ENCODE measurements around the gene RPS6KA5. TPM values are rescaled to one million over a fixed set of nuclear protein-coding genes. Genes with fewer than 3 reads are reported as not detected.
"Not testable (repeated sequence)": the region's sequence is repeated elsewhere in the genome, so short reads cannot be mapped to it uniquely, and the experiment has no call there.

The RPS6KA5 gene
- total RNA-seq, 5 donors from 2014 or later (not counting 1 experiment from before 2014, with no cell fraction given), result 28.8 to 39.8 (median 35.3) TPM

DNA sequence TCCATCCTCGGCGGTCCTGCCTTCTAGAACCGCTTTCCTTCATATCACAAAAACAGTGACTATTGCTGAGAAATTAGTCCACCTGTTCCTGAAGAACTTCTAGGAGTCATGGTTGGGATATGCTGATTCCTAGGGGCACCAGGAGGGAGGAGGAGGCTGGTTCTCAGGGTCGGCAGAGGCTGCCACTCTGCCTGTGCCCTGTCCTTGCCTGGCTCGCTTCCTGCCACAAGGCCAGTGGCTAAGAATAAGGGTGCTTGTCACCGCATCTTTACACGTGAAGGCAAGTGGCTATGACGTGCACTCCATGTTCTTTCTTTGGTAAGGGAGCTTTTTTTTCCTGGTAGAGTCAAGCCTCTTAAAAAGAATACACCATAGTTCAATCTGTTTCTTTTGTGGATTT is 34.7 kb upstream of the RPS6KA5 start:
- H3K4me3 Mint-ChIP-seq, result no peak overlapping the region
- peaks cover 0 to 4% of the 10 kb centered on the region in 2 experiments for H3K27me3 ChIP-seq (replicated peaks in 1 of 2; ENCODE audit: control insufficient read depth in 2 of 2, extremely low read depth in 1 of 2, insufficient read depth in 2 of 2, low read length in 1 of 2)
- 93% methylated on average over 2 of the region's 8 CpGs for WGBS (ENCODE audit: insufficient coverage)
- H3K36me3 ChIP-seq (ENCODE audit: control insufficient read depth in 2 of 2, extremely low read depth in 1 of 2, insufficient read depth in 1 of 2, low read length in 1 of 2), result no peaks in the 10 kb centered on the region
- ATAC-seq (replicated peaks in 1 of 4), result no peak
- H3K4me3 ChIP-seq (ENCODE audit: control insufficient read depth in 1 of 2, extremely low read depth in 1 of 2, low read length in 1 of 2), result no peak overlapping the region
- no peak overlapping the region for H3K27ac Mint-ChIP-seq
- H3K9me3 ChIP-seq, result no peaks in the 10 kb centered on the region
- no peaks in the 10 kb centered on the region for H3K27me3 Mint-ChIP-seq
- H3K36me3 Mint-ChIP-seq, result no peaks in the 10 kb centered on the region
- no peak overlapping the region for H3K27ac ChIP-seq (ENCODE audit: low read length)
- peaks cover 0 to 2% (median 0%) of the 10 kb centered on the region in 3 donors for H3K4me1 Mint-ChIP-seq
- ChIA-PET CTCF (no interaction called here), POLR2A (no interaction called here)
- no peaks in the 10 kb centered on the region for H3K9me3 Mint-ChIP-seq
- DNase-seq, result no peak
- no peaks in the 10 kb centered on the region for H3K4me1 ChIP-seq (ENCODE audit: control insufficient read depth in 1 of 2, extremely low read depth in 1 of 2, insufficient read depth in 2 of 2, low read length in 2 of 2)

DNA sequence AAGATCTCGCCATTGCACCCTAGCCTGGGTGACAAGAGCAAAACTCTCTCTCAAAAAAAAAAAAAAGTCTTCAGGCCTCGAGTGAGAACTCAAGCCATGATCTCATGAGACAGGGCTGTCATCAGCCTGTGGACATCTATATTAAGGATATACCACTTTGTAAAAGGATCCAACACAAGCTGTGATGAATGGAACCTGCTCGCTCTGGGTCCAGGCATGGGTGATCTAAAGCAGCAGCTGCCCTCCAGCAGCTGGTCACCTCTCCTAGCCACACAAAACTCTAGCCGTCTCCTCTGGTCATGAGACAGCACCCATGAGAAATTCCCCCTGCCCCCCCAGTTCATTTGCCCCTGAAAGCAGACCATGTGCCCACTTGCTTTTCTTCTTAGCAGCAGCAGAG is 34.3 kb upstream of the RPS6KA5 start:
- peaks cover 0 to 6% of the 10 kb centered on the region in 2 experiments for H3K27me3 ChIP-seq (replicated peaks in 1 of 2; ENCODE audit: control insufficient read depth in 2 of 2, extremely low read depth in 1 of 2, insufficient read depth in 2 of 2, low read length in 1 of 2)
- no peak overlapping the region for H3K27ac ChIP-seq (ENCODE audit: low read length)
- CTCF ChIA-PET, result no interaction called here
- H3K9me3 ChIP-seq, result no peaks in the 10 kb centered on the region
- Mint-ChIP-seq H3K36me3 (no peaks in the 10 kb centered on the region), H3K9me3 (no peaks in the 10 kb centered on the region), H3K4me1 (no peaks in the 10 kb centered on the region), H3K27ac (no peak overlapping the region), H3K4me3 (no peak overlapping the region), H3K27me3 (no peaks in the 10 kb centered on the region)
- no peaks in the 10 kb centered on the region for H3K4me1 ChIP-seq (ENCODE audit: control insufficient read depth in 1 of 2, extremely low read depth in 1 of 2, insufficient read depth in 2 of 2, low read length in 2 of 2)
- no peak for ATAC-seq (replicated peaks in 1 of 4)
- no peak overlapping the region for H3K4me3 ChIP-seq (ENCODE audit: control insufficient read depth in 1 of 2, extremely low read depth in 1 of 2, low read length in 1 of 2)
- WGBS (ENCODE audit: insufficient coverage), result 100% methylated on average over 2 of the region's 4 CpGs
- POLR2A ChIA-PET, result no interaction called here
- DNase-seq, result no peak
- H3K36me3 ChIP-seq (ENCODE audit: control insufficient read depth in 2 of 2, extremely low read depth in 1 of 2, insufficient read depth in 1 of 2, low read length in 1 of 2), result no peaks in the 10 kb centered on the region

DNA sequence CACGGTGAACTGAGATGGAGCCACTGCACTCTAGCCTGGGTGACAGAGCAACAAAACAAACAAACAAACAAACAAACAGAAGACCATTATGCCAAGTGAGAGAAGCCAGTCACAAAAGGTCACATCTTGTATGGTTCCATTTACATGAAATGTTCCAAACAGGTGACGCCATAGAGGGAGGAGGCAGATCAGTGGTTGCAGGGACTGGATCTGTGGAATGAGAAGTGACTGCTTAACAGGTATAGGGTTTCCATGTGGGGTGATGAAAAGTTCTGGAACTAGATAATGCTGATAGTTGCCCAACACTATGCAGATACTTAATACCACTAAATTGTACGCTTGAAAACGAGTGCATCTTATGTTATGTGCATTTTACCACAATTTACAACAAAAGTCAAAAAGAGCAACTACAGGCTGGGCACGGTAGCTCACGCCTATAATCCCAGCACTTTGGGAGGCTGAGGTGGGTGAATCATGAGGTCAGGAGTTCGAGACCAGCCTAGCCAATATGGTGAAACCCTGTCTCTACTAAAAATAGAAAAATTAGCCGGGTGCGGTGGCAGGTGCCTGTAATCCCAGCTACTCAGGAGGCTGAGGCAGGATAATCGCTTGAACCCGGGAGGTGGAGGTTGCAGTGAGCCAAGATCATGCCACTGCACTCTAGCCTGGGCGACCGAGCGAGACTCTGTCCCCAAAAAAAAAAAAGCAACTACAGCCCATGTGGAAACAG is 33.5 kb upstream of the RPS6KA5 start:
- DNase-seq; H3K27ac Mint-ChIP-seq; CTCF ChIA-PET; H3K4me3 ChIP-seq (ENCODE audit: control insufficient read depth in 1 of 2, extremely low read depth in 1 of 2, low read length in 1 of 2); H3K9me3 ChIP-seq; POLR2A ChIA-PET; H3K4me1 ChIP-seq (ENCODE audit: control insufficient read depth in 1 of 2, extremely low read depth in 1 of 2, insufficient read depth in 2 of 2, low read length in 2 of 2); H3K36me3 ChIP-seq (ENCODE audit: control insufficient read depth in 2 of 2, extremely low read depth in 1 of 2, insufficient read depth in 1 of 2, low read length in 1 of 2); H3K27ac ChIP-seq (ENCODE audit: low read length); H3K36me3 Mint-ChIP-seq; H3K4me1 Mint-ChIP-seq; H3K4me3 Mint-ChIP-seq; H3K27me3 Mint-ChIP-seq; H3K9me3 Mint-ChIP-seq; ATAC-seq (replicated peaks in 1 of 4); H3K27me3 ChIP-seq (replicated peaks in 1 of 2; ENCODE audit: control insufficient read depth in 2 of 2, extremely low read depth in 1 of 2, insufficient read depth in 2 of 2, low read length in 1 of 2): not testable (repeated sequence)
- 98% methylated on average over 9 of the region's 14 CpGs for WGBS (ENCODE audit: insufficient coverage)

DNA sequence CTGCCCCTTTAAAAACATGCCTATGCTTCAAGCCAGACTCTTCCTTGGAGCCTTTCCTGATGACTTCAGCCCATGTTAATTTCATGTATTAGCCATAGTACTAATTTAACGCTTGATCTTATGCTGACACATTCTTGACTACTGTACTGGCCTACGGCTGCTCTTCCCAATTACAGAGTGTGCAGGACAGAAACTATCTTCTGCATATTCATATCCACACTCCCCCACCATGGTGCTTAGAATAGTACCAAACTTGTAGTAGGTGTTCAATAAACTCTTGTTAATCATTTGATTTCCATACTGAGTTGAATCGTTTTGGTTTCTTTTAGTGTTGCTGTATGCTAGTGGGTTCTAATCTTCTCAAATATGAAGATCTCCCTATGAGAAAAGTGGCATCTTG is 31.6 kb upstream of the RPS6KA5 start:
- Histone ChIP-seq H3K27me3 (replicated peaks in 1 of 2; ENCODE audit: control insufficient read depth in 2 of 2, extremely low read depth in 1 of 2, insufficient read depth in 2 of 2, low read length in 1 of 2) (peaks cover 0 to 10% of the 10 kb centered on the region in 2 experiments), H3K9me3 (no peaks in the 10 kb centered on the region), H3K36me3 (ENCODE audit: control insufficient read depth in 2 of 2, extremely low read depth in 1 of 2, insufficient read depth in 1 of 2, low read length in 1 of 2) (no peaks in the 10 kb centered on the region), H3K4me3 (ENCODE audit: control insufficient read depth in 1 of 2, extremely low read depth in 1 of 2, low read length in 1 of 2) (no peak overlapping the region), H3K4me1 (ENCODE audit: control insufficient read depth in 1 of 2, extremely low read depth in 1 of 2, insufficient read depth in 2 of 2, low read length in 2 of 2) (no peaks in the 10 kb centered on the region), H3K27ac (ENCODE audit: low read length) (no peak overlapping the region)
- WGBS (ENCODE audit: insufficient coverage), result 100% methylated on average over 2 of the region's 3 CpGs
- Mint-ChIP-seq H3K9me3 (no peaks in the 10 kb centered on the region), H3K27ac (no peak overlapping the region), H3K4me3 (no peak overlapping the region), H3K27me3 (no peaks in the 10 kb centered on the region), H3K36me3 (no peaks in the 10 kb centered on the region), H3K4me1 (peaks cover 8 to 10% (median 8%) of the 10 kb centered on the region in 3 donors)
- POLR2A ChIA-PET, result no interaction called here
- CTCF ChIA-PET, result no interaction called here
- DNase-seq (no peak), ATAC-seq (replicated peaks in 1 of 4) (no peak)

DNA sequence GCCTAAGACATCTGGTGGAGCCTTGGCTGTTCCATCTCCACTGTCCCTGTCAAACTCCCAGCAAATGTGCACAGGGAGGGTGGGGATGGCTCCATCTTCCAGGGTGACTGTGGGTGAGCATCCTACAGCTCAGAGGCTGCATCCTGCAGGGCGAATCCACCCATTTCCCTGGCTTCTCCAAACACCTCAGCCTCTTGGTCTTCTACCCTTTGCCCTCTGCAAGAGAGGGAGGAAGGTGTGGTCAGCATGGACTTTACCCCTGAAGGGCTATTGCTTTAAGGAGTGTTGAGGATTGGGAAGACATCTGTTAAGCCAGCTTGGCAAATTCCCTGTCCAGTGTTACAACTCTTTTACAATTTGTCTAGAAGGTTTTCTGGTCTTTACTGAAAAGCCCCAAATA is 30.3 kb upstream of the RPS6KA5 start:
- H3K36me3 ChIP-seq (ENCODE audit: control insufficient read depth in 2 of 2, extremely low read depth in 1 of 2, insufficient read depth in 1 of 2, low read length in 1 of 2), result no peaks in the 10 kb centered on the region
- no peak overlapping the region for H3K27ac ChIP-seq (ENCODE audit: low read length)
- peaks cover 0 to 13% of the 10 kb centered on the region in 2 experiments for H3K27me3 ChIP-seq (replicated peaks in 1 of 2; ENCODE audit: control insufficient read depth in 2 of 2, extremely low read depth in 1 of 2, insufficient read depth in 2 of 2, low read length in 1 of 2)
- H3K27ac Mint-ChIP-seq, result no peak overlapping the region
- H3K9me3 Mint-ChIP-seq, result no peaks in the 10 kb centered on the region
- H3K9me3 ChIP-seq, result no peaks in the 10 kb centered on the region
- no peak overlapping the region for H3K4me3 ChIP-seq (ENCODE audit: control insufficient read depth in 1 of 2, extremely low read depth in 1 of 2, low read length in 1 of 2)
- no peaks in the 10 kb centered on the region for H3K36me3 Mint-ChIP-seq
- no peaks in the 10 kb centered on the region for H3K4me1 ChIP-seq (ENCODE audit: control insufficient read depth in 1 of 2, extremely low read depth in 1 of 2, insufficient read depth in 2 of 2, low read length in 2 of 2)
- ATAC-seq (replicated peaks in 1 of 4) (no peak), DNase-seq (no peak)
- ChIA-PET POLR2A (no interaction called here), CTCF (no interaction called here)
- peaks cover 9 to 12% (median 11%) of the 10 kb centered on the region in 3 donors for H3K4me1 Mint-ChIP-seq
- no peaks in the 10 kb centered on the region for H3K27me3 Mint-ChIP-seq
- WGBS (ENCODE audit: insufficient coverage), result no CpG with 5 or more reads among the region's 1 CpG
- H3K4me3 Mint-ChIP-seq, result no peak overlapping the region

DNA sequence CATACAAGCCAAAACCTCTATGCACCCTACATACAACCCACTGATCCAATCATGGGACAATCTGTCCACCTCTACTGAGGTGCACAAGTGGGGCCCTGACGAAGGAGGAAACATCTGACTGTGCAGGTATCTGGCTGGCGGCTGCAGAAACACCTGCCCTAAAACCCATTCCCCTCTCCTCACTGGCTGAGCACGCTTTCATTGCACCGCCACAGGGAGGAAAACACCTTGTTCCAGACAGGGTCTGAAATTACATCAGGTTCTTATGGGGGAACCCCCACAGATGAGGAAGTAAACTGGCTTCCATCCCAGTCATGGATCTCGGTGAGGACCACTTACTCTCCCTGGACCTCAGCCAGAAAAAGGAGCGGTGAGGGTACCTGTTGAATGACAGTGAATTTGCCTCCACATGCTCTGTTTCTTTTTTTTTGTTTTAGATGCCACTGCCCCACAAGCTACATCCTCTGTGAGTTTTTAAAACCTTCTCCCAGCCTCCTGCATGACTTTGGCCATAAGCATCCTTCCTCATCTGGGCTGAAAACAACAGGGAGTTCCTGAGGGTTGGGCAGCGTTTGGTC is 29.6 kb upstream of the RPS6KA5 start:
- no peak overlapping the region for H3K27ac ChIP-seq (ENCODE audit: low read length)
- Mint-ChIP-seq H3K27me3 (peaks cover 0 to 2% of the 10 kb centered on the region in 2 donors), H3K9me3 (no peaks in the 10 kb centered on the region), H3K27ac (no peak overlapping the region), H3K36me3 (no peaks in the 10 kb centered on the region), H3K4me3 (no peak overlapping the region), H3K4me1 (peaks cover 9 to 12% (median 11%) of the 10 kb centered on the region in 3 donors)
- 85% methylated on average over 2 of the region's 7 CpGs for WGBS (ENCODE audit: insufficient coverage)
- DNase-seq (no peak), ATAC-seq (replicated peaks in 1 of 4) (no peak)
- H3K4me1 ChIP-seq (ENCODE audit: control insufficient read depth in 1 of 2, extremely low read depth in 1 of 2, insufficient read depth in 2 of 2, low read length in 2 of 2), result no peaks in the 10 kb centered on the region
- H3K9me3 ChIP-seq, result no peaks in the 10 kb centered on the region
- H3K4me3 ChIP-seq (ENCODE audit: control insufficient read depth in 1 of 2, extremely low read depth in 1 of 2, low read length in 1 of 2), result no peak overlapping the region
- CTCF ChIA-PET, result no interaction called here
- H3K36me3 ChIP-seq (ENCODE audit: control insufficient read depth in 2 of 2, extremely low read depth in 1 of 2, insufficient read depth in 1 of 2, low read length in 1 of 2), result no peaks in the 10 kb centered on the region
- POLR2A ChIA-PET, result no interaction called here
- H3K27me3 ChIP-seq (replicated peaks in 1 of 2; ENCODE audit: control insufficient read depth in 2 of 2, extremely low read depth in 1 of 2, insufficient read depth in 2 of 2, low read length in 1 of 2), result peaks cover 0 to 17% of the 10 kb centered on the region in 2 experiments
